ENCODE data around the gene HOXD12.
A peak's percentile ranks its signal among the peaks of the same experiment; 100 is the strongest.

Gene HOXD12

GRCh38 chr2:176137906-176138305, 38.3 kb downstream of the HOXD12 start:
- H3K27ac ChIP-seq = no peak overlapping the region
- TF ChIP-seq CTCF (conservative IDR thresholded peaks at IDR 0.05) = no peak

- TF ChIP-seq CTCF (conservative IDR thresholded peaks at IDR 0.05) = no peak
- H3K27ac ChIP-seq = no peak overlapping the region
These were observed 38.9 kb downstream of the HOXD12 start for GRCh38 chr2:176138526-176138922.

GRCh38 chr2:176138923-176139660, 39.5 kb downstream of the HOXD12 start:
- H3K27ac ChIP-seq = no peak overlapping the region
- TF ChIP-seq CTCF (conservative IDR thresholded peaks at IDR 0.05) = no peak

- no peak for TF ChIP-seq CTCF (conservative IDR thresholded peaks at IDR 0.05)
- H3K27ac ChIP-seq = peak overlapping the region; percentile 47; the same call in 1 of the 2 replicates
These were observed 40.3 kb downstream of the HOXD12 start for GRCh38 chr2:176139661-176140512.

GRCh38 chr2:176140513-176141317, 41.1 kb downstream of the HOXD12 start:
- H3K27ac ChIP-seq = peak overlapping the region; percentile 47; the same call in 1 of the 2 replicates
- TF ChIP-seq CTCF (conservative IDR thresholded peaks at IDR 0.05) = peak; percentile 96

- no peak for TF ChIP-seq CTCF (conservative IDR thresholded peaks at IDR 0.05)
- no peak overlapping the region for H3K27ac ChIP-seq
These were observed 42.7 kb downstream of the HOXD12 start for GRCh38 chr2:176142281-176142680.
